Testis (tissue), 2 donors: Measurements from ENCODE around the gene MUC16.

Source experiments
- CTCF ChIP-seq, 3 experiments: fragments of 450-650 bp in 2 of 3; fragments of 200-600 bp in 1 of 3; sonication (generic) in 1 of 3; IDR thresholded peaks; one replicate each; pipeline ENCODE4 v1.5.1; 2016 to 2019; ENCODE audit warnings: antibody characterized with exemption in 3 of 3, mild to moderate bottlenecking in 2 of 3, moderate library complexity in 1 of 3
- POLR2A ChIP-seq: fragments of 450-650 bp; IDR thresholded peaks from one replicate; pipeline ENCODE4 v1.6.1; 2017; ENCODE audit warnings: antibody characterized with exemption, mild to moderate bottlenecking, moderate library complexity

GRCh38 chr19:9032136-9032631, 22.0 kb upstream of the MUC16 start:
- TF ChIP-seq CTCF (IDR thresholded peaks at IDR 0.05) (no peak), POLR2A (no peak)
